Effector CD4-positive, alpha-beta T cell (primary cell): Measurements from ENCODE around the gene HIVEP3.

ENCODE experiments used
- DNase-seq: peaks from one replicate; pipeline ENCODE4 v3.0.0-alpha.2; 2020

The HIVEP3 gene

DNA sequence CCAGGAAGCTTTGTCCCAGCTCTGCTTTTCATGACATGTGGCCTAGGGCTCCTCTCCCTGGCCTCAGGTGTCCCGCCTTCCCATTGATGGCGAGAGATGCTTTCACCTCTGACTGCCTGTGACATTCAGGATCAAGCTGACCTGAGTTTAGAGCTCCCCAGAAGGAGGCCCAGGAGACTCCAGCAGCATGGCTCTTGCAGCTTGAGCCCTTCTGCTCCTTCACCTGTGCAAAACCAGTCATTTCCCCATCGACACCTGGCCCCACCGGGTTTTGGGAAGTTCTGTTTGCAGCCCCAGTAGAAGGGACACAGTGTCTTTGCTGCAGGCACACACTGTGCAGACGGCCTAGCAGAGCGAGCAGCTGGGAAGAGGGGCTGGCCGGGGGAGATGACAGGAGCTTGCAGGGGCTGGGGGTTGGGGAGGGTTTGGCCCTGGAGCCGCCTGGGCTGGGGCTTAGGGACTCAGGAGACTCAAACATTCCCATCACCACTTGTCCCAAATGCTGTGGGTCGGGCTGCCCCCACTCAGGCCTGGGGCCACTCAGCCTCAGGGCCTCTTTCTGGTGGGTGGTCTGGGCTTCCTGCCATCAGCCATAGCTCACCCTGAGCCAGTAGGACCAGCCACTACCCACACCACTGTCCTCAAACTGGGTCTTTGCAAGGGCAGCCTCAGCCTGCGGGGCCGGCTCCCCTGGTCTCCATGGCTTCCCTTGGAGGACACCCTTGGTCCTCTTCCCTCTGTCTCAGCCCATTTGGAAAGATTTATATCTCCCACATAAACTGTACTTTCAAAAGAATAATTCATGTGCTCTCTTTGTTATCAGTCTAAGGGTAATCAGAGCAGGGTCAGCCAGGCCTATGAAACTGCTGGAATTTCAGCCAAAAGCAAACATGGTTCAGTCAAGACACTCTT lies 430.4 kb downstream of the HIVEP3 start:
- no peak for DNase-seq

DNA sequence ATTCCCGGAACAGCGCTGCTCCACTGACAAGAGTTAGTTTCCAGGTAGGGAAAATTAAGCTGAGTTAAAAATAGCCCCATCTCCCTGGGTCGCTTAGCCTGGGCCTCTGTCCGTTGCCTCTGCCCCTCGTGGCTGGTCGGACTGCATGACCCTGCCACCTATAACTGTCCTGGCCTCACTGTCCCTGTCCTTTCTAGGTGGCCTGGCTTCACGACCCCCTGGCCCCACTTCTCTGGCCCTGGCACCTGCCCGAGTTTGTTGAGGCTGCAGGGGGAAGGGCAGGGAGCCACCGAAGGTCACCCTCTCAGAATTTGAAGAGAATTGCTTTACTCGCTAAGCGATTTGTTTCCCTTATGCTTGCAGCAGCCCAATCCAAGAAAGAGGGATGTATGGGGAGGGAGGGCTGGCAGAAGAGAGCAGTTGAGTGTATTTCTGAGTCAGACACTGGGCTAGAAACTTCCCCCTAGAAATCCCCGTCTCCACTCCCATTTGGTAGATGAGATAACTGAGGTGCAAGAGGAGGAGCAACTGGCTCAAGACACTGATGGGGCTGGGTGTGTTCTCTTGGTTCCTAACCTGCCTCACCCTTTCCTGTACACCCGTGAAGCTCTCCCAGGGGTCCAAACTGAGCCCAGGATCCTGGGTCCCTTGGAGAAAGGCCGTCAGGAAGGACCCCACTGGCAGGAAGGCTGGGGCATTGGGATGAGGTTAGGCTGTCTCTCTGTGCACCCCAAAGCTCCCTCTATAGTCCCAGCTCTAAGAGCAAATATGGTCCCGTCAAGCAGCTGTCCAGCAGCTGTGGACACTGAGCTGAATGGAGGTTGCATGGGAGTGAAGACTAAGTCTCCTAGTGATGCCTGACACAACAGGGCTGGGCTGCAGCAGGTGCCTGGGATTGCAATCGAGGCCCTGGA lies 431.3 kb downstream of the HIVEP3 start:
- no peak for DNase-seq

DNA sequence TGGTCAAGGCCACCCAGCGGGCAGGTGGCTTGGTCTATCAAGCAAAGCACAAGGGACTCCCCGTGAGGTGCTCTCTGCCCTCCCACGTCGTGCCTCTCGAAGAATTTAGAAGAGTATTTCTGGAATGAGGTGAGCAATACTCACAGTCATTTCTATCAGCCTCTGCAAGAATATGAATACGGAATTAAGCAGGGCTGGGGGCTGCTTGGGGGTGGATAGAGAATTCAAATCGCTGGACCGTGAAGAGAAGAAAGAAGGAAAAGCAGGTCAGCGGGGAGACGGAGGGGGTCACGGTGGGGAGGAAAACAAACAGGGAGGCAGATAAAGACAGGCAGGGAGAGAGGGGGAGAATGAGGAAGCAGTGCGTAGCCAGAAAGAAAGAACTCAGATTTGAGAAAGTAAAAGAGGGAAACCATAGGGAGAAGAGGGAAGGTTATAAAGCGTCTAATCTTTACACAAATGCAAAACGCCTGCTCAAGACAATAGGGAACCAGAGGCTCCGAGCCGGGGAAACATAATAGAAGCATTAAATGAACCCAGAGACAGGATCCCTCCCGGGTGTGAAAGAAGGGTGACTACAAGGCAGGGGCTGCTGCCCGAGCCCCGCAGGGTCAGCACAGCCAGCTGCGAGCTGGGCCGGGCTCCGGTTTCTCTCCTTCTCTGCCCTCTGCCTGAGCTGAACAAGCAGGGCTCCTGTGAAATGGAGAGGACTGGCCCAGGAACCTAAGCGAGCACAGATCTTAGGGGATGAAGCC lies 432.2 kb downstream of the HIVEP3 start:
- no peak for DNase-seq

DNA sequence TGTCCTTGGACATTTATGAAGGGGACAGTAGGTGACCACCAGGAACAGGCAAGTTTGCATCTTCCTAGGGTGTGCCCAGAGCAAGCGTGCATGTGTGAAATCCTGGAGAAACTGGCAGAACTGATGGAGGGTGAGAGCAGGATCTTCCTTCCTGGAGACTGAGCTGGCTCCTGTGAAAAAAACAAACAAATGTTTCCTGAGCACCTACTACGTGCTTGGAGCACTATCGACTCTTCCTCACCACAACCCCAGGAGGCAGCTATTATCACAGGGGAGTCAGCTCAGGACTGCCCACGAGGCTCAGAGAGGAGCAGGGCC lies 432.7 kb downstream of the HIVEP3 start:
- DNase-seq, result no peak

DNA sequence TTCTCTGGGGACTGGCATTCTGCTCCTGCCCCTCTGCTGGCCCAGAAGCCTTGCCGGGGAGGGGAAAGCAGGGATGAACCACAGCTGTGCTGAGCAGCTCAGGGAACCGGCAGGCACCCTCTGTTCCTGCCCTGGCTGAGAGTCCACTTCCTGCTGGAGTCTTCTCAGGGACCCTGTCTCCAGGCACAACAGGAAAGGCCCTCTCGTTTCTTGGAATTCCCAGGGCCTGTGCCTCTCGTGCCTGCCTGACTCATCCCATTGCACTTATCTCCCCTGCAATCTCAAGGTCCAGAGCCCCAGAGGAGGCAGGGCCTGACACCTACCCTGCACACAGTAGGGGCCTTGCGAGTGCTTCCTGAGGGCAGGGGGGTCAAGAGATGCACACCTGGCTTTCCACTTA lies 433.1 kb downstream of the HIVEP3 start:
- DNase-seq, result no peak

DNA sequence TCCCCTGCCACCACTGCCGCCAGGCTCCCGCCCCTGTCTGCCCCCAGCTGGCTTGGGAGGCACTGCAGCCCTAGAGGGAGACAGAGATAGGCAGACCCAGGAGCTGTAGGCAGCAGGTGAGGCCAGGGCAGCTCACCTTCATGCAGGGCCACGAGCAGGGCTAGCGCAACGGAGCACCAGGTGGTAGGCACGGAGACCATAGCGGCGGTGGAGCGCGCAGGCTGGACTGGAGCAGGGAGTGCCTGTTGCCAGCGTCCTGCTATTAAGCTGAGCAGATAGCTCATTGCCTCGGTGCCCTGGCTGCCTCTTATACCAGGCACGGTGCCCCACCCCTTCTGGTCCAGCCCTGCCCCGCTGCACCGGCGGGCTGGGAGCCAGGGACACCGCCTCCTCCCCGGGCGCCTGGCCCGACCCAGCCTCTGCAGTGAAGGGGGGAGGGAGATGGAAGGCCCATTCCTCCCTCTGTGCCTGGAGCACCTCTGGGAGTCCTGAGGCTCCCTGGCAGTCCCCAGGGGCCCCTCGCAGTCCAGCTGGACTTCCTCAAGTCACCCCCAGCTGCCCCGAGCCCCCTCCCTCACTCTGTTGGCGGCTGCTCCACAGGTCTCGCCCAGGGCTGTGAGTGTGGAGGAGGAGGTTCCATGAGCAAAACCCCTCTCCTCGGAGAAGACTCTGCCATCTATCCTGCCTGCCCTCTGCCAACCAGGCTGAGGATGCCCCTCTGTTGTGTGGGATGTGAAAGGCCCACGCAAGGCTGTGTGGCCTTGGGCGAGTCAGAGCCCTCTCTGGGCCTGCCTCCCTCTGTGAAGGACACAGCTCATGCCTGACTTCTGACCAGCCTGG lies 434.1 kb downstream of the HIVEP3 start, which contains the start of gene EDN2:
TSS of gene EDN2 (minus strand) at position 282 of the 840 bp plus-strand sequence. CDS start at position 200, 82 bp downstream.
- DNase-seq, result no peak

DNA sequence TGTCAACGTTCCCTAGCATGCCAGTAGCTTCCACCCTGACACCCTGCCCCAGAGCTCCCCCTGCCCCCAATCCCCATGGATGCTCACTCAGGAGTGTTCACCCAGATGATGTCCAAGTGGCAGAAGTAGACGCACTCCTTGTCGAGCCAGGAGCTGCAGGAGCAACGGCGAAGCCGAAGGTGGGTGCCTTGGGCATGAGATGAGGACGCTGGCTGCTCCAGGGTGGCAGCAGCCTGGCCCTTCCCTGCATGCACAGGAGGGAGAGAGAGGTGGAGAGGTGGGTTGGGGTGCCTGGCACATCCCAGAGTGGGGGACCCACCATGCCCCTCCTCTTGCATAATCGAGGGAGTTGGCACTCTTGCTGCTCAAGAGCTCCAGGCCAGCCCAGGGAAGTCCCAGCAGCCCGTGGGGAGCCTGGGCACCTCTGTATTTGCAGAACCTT lies 434.7 kb downstream of the HIVEP3 start:
- DNase-seq, result no peak

DNA sequence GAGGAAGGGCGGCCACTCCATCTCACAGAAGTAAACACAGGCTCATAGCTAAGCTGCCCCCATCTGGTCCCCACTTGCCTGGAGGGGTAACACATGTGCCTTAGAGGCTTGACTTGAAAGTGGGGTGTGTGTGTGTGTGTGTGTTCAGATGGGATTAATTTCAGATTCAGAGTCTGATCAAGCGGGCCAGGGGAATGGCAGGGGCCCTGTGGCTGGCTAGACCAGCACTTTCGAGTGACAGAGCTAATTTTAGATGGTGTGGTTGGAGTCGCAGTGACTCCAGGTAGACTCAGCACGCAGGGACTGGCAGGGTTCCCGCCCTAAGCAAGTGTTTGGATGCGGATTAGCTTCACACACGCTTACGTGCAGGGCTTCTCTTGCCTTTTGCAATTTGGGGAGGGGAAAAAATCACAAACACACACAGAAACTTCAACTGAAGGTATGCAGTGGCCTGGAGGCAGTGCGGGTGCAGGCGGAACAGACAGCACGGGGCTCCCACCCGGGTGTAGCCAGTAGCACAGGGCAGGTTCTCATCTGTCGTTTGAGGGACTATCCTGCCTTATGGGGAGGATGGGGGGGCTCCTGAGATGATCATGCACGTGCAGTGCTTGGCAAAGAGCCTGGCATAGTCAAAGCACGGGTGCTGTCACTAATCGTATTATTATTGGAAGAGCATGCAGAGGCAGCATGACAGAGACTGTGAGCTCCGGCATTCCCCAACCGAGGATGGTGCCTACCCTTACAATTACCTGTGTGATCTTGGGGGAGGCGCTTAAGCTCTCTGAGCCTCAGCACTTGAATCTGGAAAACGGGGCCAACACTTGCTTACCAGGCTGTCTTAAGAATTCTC lies 435.5 kb downstream of the HIVEP3 start:
- no peak for DNase-seq

DNA sequence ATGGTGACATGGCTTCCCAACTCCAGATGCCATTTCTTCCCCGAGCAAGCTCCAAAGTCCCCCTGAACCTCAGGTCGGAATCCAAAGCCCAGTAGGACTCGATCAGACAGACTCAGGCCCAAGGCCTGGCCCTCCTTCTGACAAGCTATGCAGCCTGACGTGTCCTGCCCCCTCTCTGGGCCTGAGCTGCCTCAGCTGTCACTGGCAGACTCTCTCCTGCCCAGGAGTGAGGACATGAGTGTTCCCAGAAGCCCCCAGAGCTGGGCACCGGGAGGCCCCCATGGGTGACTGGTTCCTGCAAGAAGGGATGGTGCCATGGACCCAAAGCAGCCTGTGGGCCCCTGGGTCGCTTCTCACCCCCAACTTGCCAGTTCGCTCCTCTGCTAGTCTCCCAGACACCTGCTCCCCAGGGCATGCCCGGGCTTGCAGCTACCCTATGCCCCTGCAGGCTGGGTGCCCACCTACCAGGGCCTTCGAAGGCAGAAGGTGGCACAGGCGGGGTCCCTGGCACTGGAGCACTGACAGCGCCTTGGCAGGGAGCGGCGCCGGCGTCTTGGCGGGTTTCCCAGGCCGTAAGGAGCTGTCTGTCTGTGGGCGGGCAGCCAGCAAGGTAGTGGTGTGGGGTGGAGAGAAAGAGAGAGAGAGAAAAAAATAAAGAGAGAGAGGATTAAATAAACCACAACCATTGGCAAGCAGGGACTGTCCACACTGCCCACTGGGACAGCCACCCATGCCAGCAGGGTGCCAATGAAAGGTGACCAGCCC lies 436.5 kb downstream of the HIVEP3 start:
- DNase-seq, result no peak

DNA sequence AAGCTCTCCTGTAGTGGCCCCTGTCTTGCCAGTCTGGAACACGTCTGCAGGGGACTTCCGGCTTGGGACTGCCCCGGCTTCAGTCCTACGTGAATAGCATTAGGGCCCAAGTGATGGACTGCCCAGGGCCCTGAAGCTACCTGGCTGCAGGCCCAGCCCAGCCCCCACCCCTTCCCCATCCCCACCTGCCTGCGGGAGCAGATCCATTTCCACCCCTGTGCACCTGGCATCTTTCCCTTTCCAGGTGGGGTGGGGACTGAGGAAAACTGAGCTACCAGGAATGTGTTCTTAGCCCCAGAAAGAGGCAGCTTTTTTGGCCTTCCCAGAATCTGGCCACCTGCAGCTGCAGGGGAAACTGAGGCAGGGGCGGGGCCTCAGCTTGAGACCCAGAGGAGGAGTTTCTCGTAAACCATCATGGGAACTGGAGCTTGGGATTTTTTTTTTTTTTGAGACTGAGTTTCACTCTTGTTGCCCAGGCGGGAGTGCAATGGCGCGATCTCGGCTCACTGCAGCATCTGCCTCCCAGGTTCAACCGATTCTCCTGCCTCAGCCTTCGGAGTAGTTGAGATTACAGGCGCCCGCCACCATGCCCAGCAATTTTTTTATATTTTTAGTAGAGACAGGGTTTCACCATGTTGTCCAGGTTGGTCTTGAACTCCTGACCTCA lies 437.5 kb downstream of the HIVEP3 start:
- no peak for DNase-seq

DNA sequence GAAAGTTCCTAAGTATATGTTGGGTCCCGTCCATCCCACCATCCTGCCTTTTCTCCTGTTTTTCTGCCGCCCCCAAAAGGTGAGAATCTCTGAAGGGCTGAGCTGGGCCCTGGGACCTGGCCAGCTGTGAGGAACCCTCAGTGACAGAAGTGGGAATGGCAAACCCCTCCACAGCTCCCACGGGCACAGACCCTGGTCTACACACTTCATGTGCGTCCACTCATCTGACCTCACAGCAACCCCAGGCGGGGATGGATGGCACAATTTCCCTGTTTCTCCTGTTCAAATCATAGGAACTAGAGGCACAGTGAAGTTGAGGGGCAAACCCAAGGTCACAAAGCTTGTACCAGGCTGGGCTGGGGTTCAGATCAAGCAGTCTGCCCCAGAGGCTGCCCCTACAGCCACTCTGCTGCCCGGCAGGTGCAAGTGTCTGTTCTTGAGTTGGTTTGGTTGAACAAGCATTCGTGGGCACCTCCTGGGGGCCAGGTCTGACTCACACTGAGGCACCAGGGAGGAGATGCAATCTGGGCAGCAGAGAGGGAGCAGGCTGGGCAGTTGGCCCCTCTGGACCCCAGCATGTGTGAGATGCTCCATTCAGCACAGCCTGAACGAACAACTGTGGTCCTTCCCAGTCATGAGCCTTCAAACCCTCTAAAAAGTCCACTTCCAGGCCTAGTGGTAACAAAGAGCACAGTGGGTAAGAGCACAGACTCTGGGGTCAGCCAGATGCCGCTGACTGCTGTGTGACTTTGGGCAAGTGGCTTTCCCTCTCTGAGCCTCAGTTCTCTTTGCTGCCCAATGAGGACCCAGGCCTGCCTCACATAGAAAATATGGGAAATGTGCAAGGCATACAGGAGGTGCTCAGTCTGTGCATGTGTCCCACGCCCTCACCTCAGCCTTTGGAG lies 438.3 kb downstream of the HIVEP3 start:
- no peak for DNase-seq

DNA sequence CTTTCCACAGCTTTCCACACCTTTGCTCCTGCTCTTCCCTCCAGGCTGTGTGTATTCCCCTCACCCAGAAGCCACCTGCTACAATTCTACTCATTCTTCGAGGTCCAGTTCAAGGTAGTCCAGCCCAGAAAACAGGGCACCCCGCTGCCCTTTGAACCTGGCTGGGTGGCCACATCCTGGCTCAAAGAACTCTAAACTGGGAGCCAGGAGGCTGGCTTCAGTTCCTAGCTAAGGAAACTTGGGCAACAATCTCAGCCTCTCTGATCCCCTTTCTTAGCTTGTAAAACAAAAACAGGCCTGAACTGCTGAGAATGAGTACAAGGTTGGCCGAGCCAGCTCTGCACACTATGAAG lies 438.9 kb downstream of the HIVEP3 start:
- DNase-seq, result no peak

DNA sequence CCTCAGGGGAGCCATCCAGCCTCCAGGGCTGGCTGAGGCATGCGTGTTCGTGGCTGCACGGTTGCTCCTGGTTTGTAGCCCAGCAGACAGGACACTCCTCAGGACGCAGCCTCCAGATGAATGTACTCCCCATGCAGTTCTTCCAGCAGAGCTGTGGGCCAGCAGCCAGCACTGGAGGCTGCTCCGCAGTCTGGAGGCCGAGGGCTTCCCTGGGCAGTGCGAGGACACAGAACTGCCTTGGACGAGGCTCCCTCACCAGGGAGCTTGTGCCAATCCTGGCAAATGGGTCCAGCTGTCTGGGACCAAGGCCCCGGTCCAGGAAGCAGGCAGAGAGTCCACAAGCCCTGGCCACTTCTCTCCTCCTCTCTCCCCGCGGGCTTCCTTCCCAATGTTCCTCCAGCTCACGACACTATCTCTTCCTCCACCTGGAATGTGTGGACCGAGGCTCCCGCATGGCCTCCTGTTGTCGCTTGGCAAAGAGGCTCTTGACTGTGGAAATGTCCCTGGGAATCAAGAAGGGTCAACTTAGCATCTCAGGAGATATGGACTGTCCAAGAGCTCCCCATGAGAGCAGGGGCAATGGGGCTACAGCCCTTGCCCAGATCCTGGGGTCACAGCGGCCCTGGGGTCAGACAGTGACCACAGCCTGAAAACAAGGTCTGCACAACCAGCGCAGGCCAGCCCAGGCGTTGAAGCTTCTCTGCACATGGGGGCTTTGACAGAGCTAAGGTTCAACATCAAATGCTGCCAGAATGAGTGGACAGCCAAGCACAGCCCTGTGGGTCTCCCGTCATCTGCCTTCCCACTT lies 439.5 kb downstream of the HIVEP3 start:
- no peak for DNase-seq

DNA sequence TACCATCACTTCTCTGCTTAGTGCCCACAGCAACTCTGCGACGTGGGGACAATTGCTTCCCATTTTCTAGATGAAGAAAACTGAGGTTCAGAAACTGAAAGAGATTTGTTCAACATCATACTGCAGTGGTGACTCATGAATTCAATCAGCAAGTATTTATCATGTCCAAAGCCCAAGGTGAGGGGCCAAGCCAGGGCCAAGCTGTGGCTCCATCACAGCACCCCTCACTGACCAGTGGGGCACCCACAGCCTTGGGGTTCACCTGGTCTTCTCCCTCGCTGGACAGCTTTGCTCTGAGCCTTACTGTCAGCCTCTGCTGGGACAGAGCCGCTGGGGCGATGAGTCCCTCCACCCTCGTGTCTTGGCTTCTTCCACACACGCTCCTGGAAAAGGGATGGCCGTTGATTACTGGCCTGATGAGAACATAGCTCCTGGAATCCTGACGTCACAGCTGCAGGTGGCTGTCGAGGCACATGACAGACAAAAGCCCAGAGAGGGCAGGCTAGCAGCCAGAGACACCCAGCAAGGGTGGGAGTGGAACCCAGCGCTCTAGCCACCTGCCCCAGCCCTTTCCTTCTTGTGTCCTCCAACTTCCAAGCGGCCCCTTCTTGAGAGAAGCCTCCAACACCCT lies 440.5 kb downstream of the HIVEP3 start:
- DNase-seq, result no peak

DNA sequence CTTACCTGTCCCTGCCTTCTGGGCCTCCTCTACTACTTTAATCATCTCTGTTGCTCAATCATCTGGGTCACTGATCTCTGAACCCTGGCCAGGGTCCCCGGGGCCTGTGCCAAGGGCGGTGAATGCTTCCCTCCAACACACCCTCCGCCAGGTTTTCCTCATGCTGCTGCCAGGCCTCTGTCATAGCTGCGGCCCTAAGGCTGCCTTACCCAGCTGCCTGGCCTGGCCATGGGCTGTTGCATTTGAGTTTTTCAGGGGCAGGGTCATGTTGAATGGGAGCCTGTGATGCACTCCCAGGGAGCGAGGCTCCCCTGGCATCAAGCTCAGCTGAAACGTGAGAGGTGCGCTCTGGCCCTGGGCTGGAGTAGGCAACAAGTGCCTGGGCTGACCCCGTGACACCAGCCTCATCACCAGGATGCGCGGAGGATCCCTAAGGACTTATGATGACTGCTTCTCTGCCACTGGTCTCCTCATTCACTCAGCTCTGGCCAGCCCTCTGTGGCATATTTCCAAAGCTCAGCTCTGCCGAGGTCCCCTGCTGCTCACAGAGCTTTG lies 441.8 kb downstream of the HIVEP3 start:
- no peak for DNase-seq

DNA sequence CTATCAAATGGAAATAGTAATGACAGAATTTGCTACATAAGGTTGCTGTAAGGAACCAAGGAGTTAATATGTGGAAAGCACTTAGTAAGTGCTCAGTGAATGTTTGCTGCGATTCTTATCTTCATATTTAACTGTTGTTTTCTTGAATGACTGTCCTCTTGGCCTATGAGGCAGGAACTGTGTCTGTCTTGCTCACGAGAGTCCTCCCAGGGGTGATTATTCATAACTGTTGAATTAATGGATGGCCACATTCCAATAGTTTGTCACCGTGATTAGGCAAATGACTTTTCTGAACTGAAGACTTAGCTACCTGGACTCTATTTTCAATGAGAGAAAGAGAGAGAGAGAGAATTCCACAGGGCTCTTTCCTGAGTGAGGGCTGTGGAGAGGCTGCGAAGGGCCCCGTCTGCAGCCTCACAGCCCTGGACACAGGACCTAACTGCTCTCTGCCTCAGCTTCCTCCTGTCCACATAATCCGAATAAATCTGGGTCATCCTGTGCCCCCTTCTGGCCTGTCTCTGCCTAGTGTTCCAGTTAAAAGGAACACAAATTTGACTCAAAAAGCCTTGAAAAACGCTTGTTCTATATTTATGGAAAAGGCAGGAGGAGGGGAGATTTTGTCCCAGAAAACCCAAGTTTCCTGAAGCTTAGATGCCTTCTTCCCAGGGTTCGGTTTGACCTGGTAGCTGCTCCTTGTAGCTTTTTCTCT lies 442.7 kb downstream of the HIVEP3 start:
- DNase-seq, result no peak
